K562 (cell line): Measurements from ENCODE around the gene PARD3B. TPM values are rescaled to one million over a fixed set of nuclear protein-coding genes. Genes with fewer than 3 reads are reported as not detected.

Experiments used
- ATAC-seq: fragments of 200-7000 bp; cut with Tn5 transposase; 3 replicates; pipeline ENCODE4 v1.9.1; 2020; ENCODE audit warnings: moderate library complexity
- BruUV-seq: library from RNA; stranded (reverse); fragments of 400-500 nt; replicated peaks from 2 replicates; lab custom pipeline; 2021; lab: Mats Ljungman, UMichigan
- CTCF ChIA-PET: fragments of 300-600 bp; formaldehyde crosslinking; extraction: SDS; loops from one replicate; lab custom pipeline; 2021; ENCODE audit warnings: low intra/inter-chr PET ratio; lab: Yijun Ruan, JAX
- POLR2A ChIA-PET: fragments of 300-600, 350-650 bp; sonication (Branson Sonifier 250); formaldehyde crosslinking; extraction: SDS; loops from one replicate; lab custom pipeline; 2021; ENCODE audit warnings: antibody characterized with exemption, inconsistent platforms; lab: Yijun Ruan, JAX
- DNase-seq, 4 experiments: peaks; one replicate each; pipeline versions ENCODE4 v3.0.0 to v3.0.0-alpha.2; 2011 to 2018; ENCODE audit warnings: low spot score in 3 of 4, mixed read lengths in 3 of 4; ENCODE audit errors: extremely low read depth in 1 of 4
- FAIRE-seq: peaks from 2 replicates; lab custom pipeline; 2011; peaks lifted over from hg19 to GRCh38; lab: Jason Lieb, UNC
- H2AFZ ChIP-seq: 2 replicates; pipeline ENCODE4 v1.6.0; 2011; ENCODE audit warnings: low read depth, low read length, control low read depth, inconsistent platforms
- H3K27ac ChIP-seq: fragments of 200-600 bp; 3 replicates; pipeline ENCODE4 v1.8.0; 2011; ENCODE audit warnings: low read depth, mild to moderate bottlenecking, control low read depth, inconsistent platforms, low read length, moderate library complexity, mixed read lengths; ENCODE audit errors: extremely low read depth
- H3K27me3 ChIP-seq, 2 experiments: fragments of 300-600 bp in 1 of 2; 2 replicates in 1 of 2; 3 replicates in 1 of 2; pipeline versions ENCODE4 v1.6.0 to v1.8.0; 2011; ENCODE audit warnings: inconsistent platforms in 2 of 2, low read length in 2 of 2, mild to moderate bottlenecking in 1 of 2, mixed read lengths in 1 of 2, moderate library complexity in 1 of 2; ENCODE audit not compliant: control insufficient read depth in 2 of 2, insufficient read depth in 2 of 2
- H3K36me3 ChIP-seq: fragments of 300-600 bp; 3 replicates; pipeline ENCODE4 v1.8.0; 2011; ENCODE audit warnings: mild to moderate bottlenecking, low read length, inconsistent platforms; ENCODE audit not compliant: control insufficient read depth, insufficient read depth
- H3K4me1 ChIP-seq, 2 experiments: fragments of 200-600 bp in 1 of 2; replicated peaks in 1 of 2; 2 replicates in 1 of 2; 3 replicates in 1 of 2; pipeline versions ENCODE4 v1.5.1 to v1.8.0; 2011; ENCODE audit warnings: inconsistent platforms in 2 of 2, low read length in 2 of 2, mild to moderate bottlenecking in 1 of 2, mixed read lengths in 1 of 2, moderate library complexity in 1 of 2; ENCODE audit not compliant: control insufficient read depth in 2 of 2, insufficient read depth in 2 of 2
- H3K4me2 ChIP-seq: 2 replicates; pipeline ENCODE4 v1.6.1; 2011; ENCODE audit warnings: low read length, control low read depth, inconsistent platforms, mixed read lengths; ENCODE audit not compliant: insufficient read depth
- H3K4me3 ChIP-seq: fragments of 200-600 bp; sonication (generic), shearing (Covaris generic); 2 replicates; pipeline ENCODE4 v1.5.1; 2016; ENCODE audit warnings: control low read depth, inconsistent platforms
- H3K79me2 ChIP-seq: fragments of 200-600 bp; 3 replicates; pipeline ENCODE4 v1.8.0; 2011; ENCODE audit warnings: low read length, inconsistent platforms; ENCODE audit not compliant: control insufficient read depth, insufficient read depth
- H3K9ac ChIP-seq, 2 experiments: 2 replicates each; pipeline versions ENCODE4 v1.6.0 to v1.6.1; 2011; ENCODE audit warnings: low read depth in 2 of 2, low read length in 2 of 2, control low read depth in 1 of 2, inconsistent platforms in 1 of 2, mild to moderate bottlenecking in 1 of 2, mixed read lengths in 1 of 2; ENCODE audit not compliant: insufficient read depth in 1 of 2
- H3K9me1 ChIP-seq: one replicate; pipeline ENCODE4 v1.6.0; 2011; ENCODE audit warnings: inconsistent platforms, mild to moderate bottlenecking, low read length, moderate library complexity; ENCODE audit not compliant: control insufficient read depth, insufficient read depth
- H3K9me3 ChIP-seq: replicated peaks from 2 replicates; pipeline ENCODE4 v1.5.1; 2011; ENCODE audit warnings: low read depth, low read length, inconsistent platforms; ENCODE audit not compliant: control insufficient read depth, insufficient read depth
- H4K20me1 ChIP-seq: replicated peaks from 2 replicates; pipeline ENCODE4 v1.6.1; 2011; ENCODE audit warnings: low read length, inconsistent platforms, mixed read lengths; ENCODE audit not compliant: control insufficient read depth, insufficient read depth
- CBFA2T3 ChIP-seq: fragments of 450-650 bp; IDR thresholded peaks from 2 replicates; pipeline ENCODE4 v1.6.1; 2017
- CLOCK ChIP-seq: fragments of 250-450 bp; sonication (Bioruptor Pico); IDR thresholded peaks from 2 replicates; pipeline ENCODE4 v1.4.0; 2020; ENCODE audit warnings: mild to moderate bottlenecking, moderate library complexity, borderline replicate concordance
- FOXK2 ChIP-seq, 2 experiments: fragments of 450-650 bp; IDR thresholded peaks in 1 of 2; conservative IDR thresholded peaks in 1 of 2; 2 replicates each; pipeline ENCODE4 v1.6.1; 2016; ENCODE audit warnings: low read depth in 2 of 2, mild to moderate bottlenecking in 1 of 2
- HINFP ChIP-seq: fragments of 450-650 bp; conservative IDR thresholded peaks from 2 replicates; pipeline ENCODE4 v1.6.1; 2016; ENCODE audit warnings: missing genetic modification characterization, low read depth, mild to moderate bottlenecking, control low read depth, missing compliant biosample characterization
- HIVEP1 ChIP-seq: fragments of 250-450 bp; sonication (Bioruptor Pico); IDR thresholded peaks from 2 replicates; pipeline ENCODE4 v1.4.0; 2020; ENCODE audit warnings: mild to moderate bottlenecking
- KDM2B ChIP-seq: fragments of 250-450 bp; sonication (Bioruptor Pico); IDR thresholded peaks from 2 replicates; pipeline ENCODE4 v1.8.0; 2021; ENCODE audit warnings: mild to moderate bottlenecking, moderate library complexity
- MAFK ChIP-seq: IDR thresholded peaks from 2 replicates; pipeline ENCODE4 v1.6.1; 2011; ENCODE audit warnings: low read length, improper control_type of control experiment
- MTA1 ChIP-seq: fragments of 450-650 bp; IDR thresholded peaks from 2 replicates; pipeline ENCODE4 v1.6.1; 2017; ENCODE audit warnings: borderline replicate concordance
- NBN ChIP-seq: fragments of 450-650 bp; IDR thresholded peaks from 2 replicates; pipeline ENCODE4 v1.6.1; 2016; ENCODE audit warnings: low read depth, mild to moderate bottlenecking
- NR1H2 ChIP-seq: sonication (generic); formaldehyde crosslinking; IDR thresholded peaks from 2 replicates; pipeline ENCODE4 v1.4.0; 2020; ENCODE audit warnings: mild to moderate bottlenecking, missing genetic modification reagents
- NR2C2 ChIP-seq, 2 experiments: fragments of 200-800 bp in 1 of 2; sonication (Bioruptor generic) in 1 of 2; sonication (generic) in 1 of 2; formaldehyde crosslinking in 1 of 2; IDR thresholded peaks; 2 replicates each; pipeline versions ENCODE4 v1.6.1 to v1.8.0; 2016 to 2022; ENCODE audit warnings: mild to moderate bottlenecking in 1 of 2, missing compliant biosample characterization in 1 of 2, missing genetic modification characterization in 1 of 2, missing genetic modification reagents in 1 of 2
- PHF21A ChIP-seq: fragments of 450-650 bp; IDR thresholded peaks from 2 replicates; pipeline ENCODE4 v1.6.1; 2017; ENCODE audit warnings: low read depth, borderline replicate concordance
- RBM34 ChIP-seq: fragments of 200-400 bp; formaldehyde crosslinking; IDR thresholded peaks from 2 replicates; pipeline ENCODE4 v1.6.1; 2018; ENCODE audit warnings: low read length, borderline replicate concordance; ENCODE audit not compliant: insufficient read depth
- SMARCA5 ChIP-seq: fragments of 450-650 bp; IDR thresholded peaks from 2 replicates; pipeline ENCODE4 v1.6.1; 2016
- SRSF9 ChIP-seq: fragments of 200-400 bp; formaldehyde crosslinking; IDR thresholded peaks from 2 replicates; pipeline ENCODE4 v1.6.1; 2017; ENCODE audit warnings: low read depth, low read length, borderline replicate concordance
- TCF3 ChIP-seq: sonication (generic); formaldehyde crosslinking; IDR thresholded peaks from 2 replicates; pipeline ENCODE4 v1.4.0; 2020; ENCODE audit warnings: mild to moderate bottlenecking, missing genetic modification reagents
- XRCC5 ChIP-seq: fragments of 200-400 bp; formaldehyde crosslinking; IDR thresholded peaks from 2 replicates; pipeline ENCODE4 v1.6.1; 2017; ENCODE audit warnings: low read depth, mild to moderate bottlenecking, low read length
- ZNF12 ChIP-seq: sonication (generic); formaldehyde crosslinking; IDR thresholded peaks from 2 replicates; pipeline ENCODE4 v1.4.0; 2020; ENCODE audit warnings: mild to moderate bottlenecking, missing genetic modification reagents
- ZNF696 ChIP-seq: fragments of 250-450 bp; sonication (Bioruptor Pico); conservative IDR thresholded peaks from 2 replicates; pipeline ENCODE4 v1.4.0; 2020; ENCODE audit warnings: mild to moderate bottlenecking, moderate library complexity
- WGBS: fragments of 100-300 bp; shearing (Covaris generic); methylation state at CpG from one replicate; pipeline ENCODE4 v1.1.6; 2016; ENCODE audit warnings: low coverage, mixed read lengths; ENCODE audit not compliant: insufficient coverage; ENCODE audit errors: missing lambda C conversion rate; 5-methylcytosine and 5-hydroxymethylcytosine counted together
- in situ Hi-C: fragments of 300-500 bp; cut with MboI; formaldehyde crosslinking; loops from 4 replicates; pipeline ENCODE4 v1.15.0; 2018; ENCODE audit warnings: inconsistent platforms, mixed read lengths
- intact Hi-C: fragments of 100-400 bp; cut with micrococcal nuclease; formaldehyde crosslinking; loops from 2 replicates; pipeline ENCODE4 v1.14.2; 2022
- polyA plus RNA-seq, 8 experiments: library from polyadenylated mRNA; depleted of rRNA in 4 of 8; stranded (reverse) in 5 of 8; unstranded in 3 of 8; fragments of >200 nt; fragmentation: Nextera tagmentation in 2 of 8; fragmentation: Illumina TruSeq in 1 of 8; extraction: Ambion mirVana in 2 of 8; extraction: Trizol in 1 of 8; gene quantifications; 2 replicates each; pipeline versions ENCODE4 v1.2.1 to v1.2.3, GENCODE V29; 2011 to 2014; ENCODE audit warnings: inconsistent platforms in 1 of 8, missing spikeins in 1 of 8
- total RNA-seq, 7 experiments: library from RNA; depleted of rRNA in 6 of 7; stranded (reverse); fragments of >200 nt in 6 of 7; fragmentation: Illumina TruSeq in 2 of 7; extraction: Trizol in 2 of 7; gene quantifications; 2 replicates each; pipeline versions ENCODE4 v1.2.1 to v1.2.3, GENCODE V29; 2011 to 2021; ENCODE audit warnings: low replicate concordance in 1 of 7

Gene PARD3B
- total and polyA plus RNA-seq, 9 of the 15 experiments (the other 6 are each of a cell fraction or from before 2014, with no cell fraction given) = 0.15 to 3.0 (median 1.1) TPM

GRCh38 chr2:204958371-204958770, 413.1 kb downstream of the PARD3B start:
- no peaks in the 10 kb centered on the region for H3K79me2 ChIP-seq
- DNase-seq = no peak
- no peaks in the 10 kb centered on the region for H3K9me3 ChIP-seq
- CTCF ChIA-PET = no interaction called here
- POLR2A ChIA-PET = no interaction called here
- H3K36me3 ChIP-seq = no peaks in the 10 kb centered on the region
- H3K27ac ChIP-seq = no peak overlapping the region
- H3K4me2 ChIP-seq = no peak overlapping the region
- H2AFZ ChIP-seq = no peak overlapping the region
- WGBS = 0% methylated on average over 1 of the region's 1 CpG
- no peak for FAIRE-seq
- no peaks in the 10 kb centered on the region for H4K20me1 ChIP-seq
- H3K9ac ChIP-seq = no peak overlapping the region
- ATAC-seq = no peak
- H3K27me3 ChIP-seq = no peaks in the 10 kb centered on the region
- H3K4me3 ChIP-seq = no peak overlapping the region
- intact Hi-C loops = no loop called here
- H3K4me1 ChIP-seq = no peaks in the 10 kb centered on the region
- in situ Hi-C loops = no loop called here
- TF ChIP-seq NBN (no peak), MTA1 (no peak), CBFA2T3 (no peak), KDM2B (CRISPR knock-in tag) (no peak), HINFP (tag) (no peak), NR2C2 (CRISPR knock-in tag; IDR thresholded peaks at IDR 0.05) (no peak), NR2C2 (tag; IDR thresholded peaks at IDR 0.05) (no peak), SMARCA5 (no peak), HIVEP1 (CRISPR knock-in tag) (no peak), RBM34 (no peak), FOXK2 (conservative IDR thresholded peaks at IDR 0.05 in 1 of 2, IDR thresholded peaks at IDR 0.05 in 1 of 2; ENCODE audit: low read depth in 2 of 2) (no peak), NR1H2 (no peak), ZNF12 (CRISPR knock-in tag) (no peak), SRSF9 (no peak), XRCC5 (no peak), ZNF696 (CRISPR knock-in tag) (no peak), MAFK (no peak), PHF21A (no peak), TCF3 (CRISPR knock-in tag) (no peak), CLOCK (CRISPR knock-in tag) (no peak)
- no peaks in the 10 kb centered on the region for H3K9me1 ChIP-seq
- BruUV-seq = no TSS peak
